ENCODE data around the gene FREM1.

FREM1 gene

GRCh38 chr9:14882090-14882489 lies 28.1 kb downstream of the FREM1 start:
- no peaks in the 10 kb centered on the region for H3K36me3 ChIP-seq (ENCODE audit: low read depth)
- H3K4me1 ChIP-seq (ENCODE audit: insufficient read depth, poor library complexity, severe bottlenecking): no peaks in the 10 kb centered on the region
- no peak overlapping the region for H3K27ac ChIP-seq (ENCODE audit: poor library complexity, severe bottlenecking)
- DNase-seq (ENCODE audit: low spot score) (no peak), ATAC-seq (ENCODE audit: low read depth) (no peak)
- H3K27me3 ChIP-seq (ENCODE audit: insufficient read depth, poor library complexity, severe bottlenecking): no peaks in the 10 kb centered on the region
- no peak for TF ChIP-seq CTCF (IDR thresholded peaks at IDR 0.05; ENCODE audit: poor library complexity, severe bottlenecking)
- H3K9me3 ChIP-seq (ENCODE audit: severe bottlenecking): no peaks in the 10 kb centered on the region
- no peak overlapping the region for H3K4me3 ChIP-seq (ENCODE audit: severe bottlenecking)

DNA sequence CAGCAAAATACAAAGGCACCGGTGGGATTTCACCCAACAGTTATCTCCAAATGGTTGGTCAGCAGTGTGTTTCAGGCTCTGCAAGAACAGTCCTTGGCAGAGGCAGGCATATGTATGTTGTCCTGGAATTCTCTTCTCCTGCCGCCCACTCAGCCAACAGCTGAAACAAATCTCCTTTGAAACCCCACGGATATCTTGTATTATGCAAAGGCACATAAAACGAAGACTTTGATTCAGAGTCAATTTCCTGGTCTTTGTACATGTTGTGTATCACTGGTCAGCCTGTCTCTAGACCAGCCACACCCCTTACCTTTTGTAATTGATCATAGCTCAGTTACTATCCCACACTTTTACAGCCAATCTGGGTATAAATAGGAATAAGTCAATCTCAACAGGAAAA lies 29.2 kb downstream of the FREM1 start:
- no peak overlapping the region for H3K27ac ChIP-seq (ENCODE audit: poor library complexity, severe bottlenecking)
- ATAC-seq (ENCODE audit: low read depth): no peak
- DNase-seq (ENCODE audit: low spot score): no peak
- no peaks in the 10 kb centered on the region for H3K9me3 ChIP-seq (ENCODE audit: severe bottlenecking)
- no peak overlapping the region for H3K4me3 ChIP-seq (ENCODE audit: severe bottlenecking)
- no peaks in the 10 kb centered on the region for H3K27me3 ChIP-seq (ENCODE audit: insufficient read depth, poor library complexity, severe bottlenecking)
- TF ChIP-seq CTCF (IDR thresholded peaks at IDR 0.05; ENCODE audit: poor library complexity, severe bottlenecking): no peak
- no peaks in the 10 kb centered on the region for H3K36me3 ChIP-seq (ENCODE audit: low read depth)
- no peaks in the 10 kb centered on the region for H3K4me1 ChIP-seq (ENCODE audit: insufficient read depth, poor library complexity, severe bottlenecking)

DNA sequence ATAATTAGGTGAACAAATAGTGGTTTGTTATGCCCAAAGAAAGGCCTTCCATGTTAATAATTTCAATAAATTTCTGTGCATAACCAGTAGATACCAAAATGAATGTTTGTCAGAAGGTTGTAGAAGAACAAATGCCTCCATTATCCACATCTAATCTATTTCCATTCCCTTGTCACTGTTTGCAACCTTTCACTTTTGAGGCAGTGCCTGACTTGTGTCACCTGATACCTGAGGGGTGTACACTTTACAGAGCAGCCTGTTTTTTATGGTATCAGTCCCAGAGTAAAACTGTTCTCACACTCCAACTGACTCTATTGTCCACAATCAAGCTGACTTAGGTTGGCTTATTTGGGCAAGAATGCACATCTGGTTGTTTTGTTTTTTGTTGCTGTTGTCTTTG lies 40.1 kb downstream of the FREM1 start:
- no peak for TF ChIP-seq CTCF (IDR thresholded peaks at IDR 0.05; ENCODE audit: poor library complexity, severe bottlenecking)
- Histone ChIP-seq H3K27ac (ENCODE audit: poor library complexity, severe bottlenecking) (no peak overlapping the region), H3K27me3 (ENCODE audit: insufficient read depth, poor library complexity, severe bottlenecking) (peaks cover 3% of the 10 kb centered on the region), H3K36me3 (ENCODE audit: low read depth) (no peaks in the 10 kb centered on the region), H3K4me1 (ENCODE audit: insufficient read depth, poor library complexity, severe bottlenecking) (no peaks in the 10 kb centered on the region), H3K4me3 (ENCODE audit: severe bottlenecking) (no peak overlapping the region), H3K9me3 (ENCODE audit: severe bottlenecking) (no peaks in the 10 kb centered on the region)
- DNase-seq (ENCODE audit: low spot score) (no peak), ATAC-seq (ENCODE audit: low read depth) (no peak)

- no peak for DNase-seq (ENCODE audit: low spot score)
- H3K36me3 ChIP-seq (ENCODE audit: low read depth): no peaks in the 10 kb centered on the region
- no peak overlapping the region for H3K27ac ChIP-seq (ENCODE audit: poor library complexity, severe bottlenecking)
- no peaks in the 10 kb centered on the region for H3K4me1 ChIP-seq (ENCODE audit: insufficient read depth, poor library complexity, severe bottlenecking)
- peaks cover 4% of the 10 kb centered on the region for H3K27me3 ChIP-seq (ENCODE audit: insufficient read depth, poor library complexity, severe bottlenecking)
- no peak for ATAC-seq (ENCODE audit: low read depth)
- no peak overlapping the region for H3K4me3 ChIP-seq (ENCODE audit: severe bottlenecking)
- no peak for TF ChIP-seq CTCF (IDR thresholded peaks at IDR 0.05; ENCODE audit: poor library complexity, severe bottlenecking)
- H3K9me3 ChIP-seq (ENCODE audit: severe bottlenecking): no peaks in the 10 kb centered on the region
Observed at GRCh38 chr9:14869671-14870070, 40.6 kb downstream of the FREM1 start.

DNA sequence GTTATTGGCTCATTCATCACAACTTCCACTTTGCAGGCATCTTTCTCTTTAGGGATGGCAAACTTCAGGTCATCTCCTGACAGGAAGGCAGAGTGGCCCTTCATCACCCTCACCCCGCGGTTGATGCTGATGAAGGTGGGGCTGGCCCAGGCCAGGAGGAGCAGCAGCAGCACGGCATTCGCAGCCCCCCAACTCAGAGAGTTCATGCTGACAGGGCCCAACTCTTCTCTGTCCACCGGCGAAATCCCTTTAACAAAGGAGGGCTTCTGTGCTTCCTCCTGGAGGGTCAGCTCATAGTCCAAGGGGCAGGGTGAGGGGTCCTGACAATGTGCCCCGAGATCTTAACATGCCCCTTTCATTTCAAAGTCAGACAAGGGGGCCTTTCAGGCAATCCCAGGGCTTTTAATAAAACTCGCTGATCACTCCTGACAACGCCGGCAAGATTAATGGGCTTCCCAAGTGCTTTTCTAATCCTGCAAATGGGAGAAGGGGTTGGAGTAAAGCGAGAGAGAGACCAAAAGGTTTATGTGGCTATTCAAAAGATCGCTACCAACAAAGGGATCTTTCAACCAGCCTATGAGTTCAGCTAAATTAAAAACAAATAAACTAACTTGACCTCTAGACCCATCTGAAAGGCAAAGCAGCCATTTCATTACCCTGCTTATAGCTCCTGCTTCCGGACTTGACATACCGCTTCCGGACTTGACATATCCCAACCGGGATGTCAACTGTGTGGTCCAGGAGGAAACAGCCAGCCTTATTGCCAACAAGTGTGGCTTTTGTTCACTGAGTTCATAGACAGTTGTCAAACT lies 41.2 kb downstream of the FREM1 start:
- TF ChIP-seq CTCF (IDR thresholded peaks at IDR 0.05; ENCODE audit: poor library complexity, severe bottlenecking): no peak
- ATAC-seq (ENCODE audit: low read depth) (no peak), DNase-seq (ENCODE audit: low spot score) (no peak)
- H3K27ac ChIP-seq (ENCODE audit: poor library complexity, severe bottlenecking): no peak overlapping the region
- H3K4me1 ChIP-seq (ENCODE audit: insufficient read depth, poor library complexity, severe bottlenecking): no peaks in the 10 kb centered on the region
- H3K4me3 ChIP-seq (ENCODE audit: severe bottlenecking): no peak overlapping the region
- no peaks in the 10 kb centered on the region for H3K9me3 ChIP-seq (ENCODE audit: severe bottlenecking)
- H3K27me3 ChIP-seq (ENCODE audit: insufficient read depth, poor library complexity, severe bottlenecking): peaks cover 4% of the 10 kb centered on the region
- no peaks in the 10 kb centered on the region for H3K36me3 ChIP-seq (ENCODE audit: low read depth)

Data from RWPE2 (cell line).